Spleen (tissue), 11 donors: ENCODE results near the gene TOP2B. TPM values are rescaled to one million over a fixed set of nuclear protein-coding genes. Genes with fewer than 3 reads are reported as not detected.

Experiments
- DNase-seq: peaks from one replicate; pipeline ENCODE4 v3.0.0-alpha.2; 2020
- H3K27ac ChIP-seq, 8 donors: fragments of 200-600 bp; sonication (generic) in 7 of 8; 1 replicate in 4 of 8; 2 replicates in 4 of 8; pipeline versions ENCODE4 v1.5.0 to v1.8.0; 2016 to 2021; ENCODE audit warnings: inconsistent platforms in 4 of 8, mild to moderate bottlenecking in 4 of 8, moderate library complexity in 1 of 8
- H3K27me3 ChIP-seq, 7 donors: fragments of 200-600 bp; sonication (generic) in 6 of 7; replicated peaks in 1 of 7; 1 replicate in 4 of 7; 2 replicates in 3 of 7; pipeline versions ENCODE4 v1.5.0 to v1.8.0; 2016 to 2021; ENCODE audit warnings: inconsistent platforms in 3 of 7, mild to moderate bottlenecking in 1 of 7
- H3K36me3 ChIP-seq, 6 donors: fragments of 200-600 bp; sonication (generic) in 5 of 6; 1 replicate in 4 of 6; 2 replicates in 2 of 6; pipeline versions ENCODE4 v1.5.0 to v1.8.0; 2016 to 2021; ENCODE audit warnings: inconsistent platforms in 2 of 6
- H3K4me1 ChIP-seq, 6 donors: fragments of 200-600 bp; sonication (generic) in 5 of 6; 1 replicate in 3 of 6; 2 replicates in 3 of 6; pipeline versions ENCODE4 v1.5.0 to v1.8.0; 2016 to 2021; ENCODE audit warnings: inconsistent platforms in 3 of 6
- H3K4me3 ChIP-seq, 8 donors: fragments of 200-600 bp; sonication (generic) in 7 of 8; 1 replicate in 4 of 8; 2 replicates in 4 of 8; pipeline versions ENCODE4 v1.5.0 to v1.8.0; 2016 to 2021; ENCODE audit warnings: inconsistent platforms in 4 of 8, mild to moderate bottlenecking in 4 of 8, moderate library complexity in 2 of 8
- H3K9me3 ChIP-seq, 8 donors: fragments of 200-600 bp; sonication (generic) in 7 of 8; 1 replicate in 4 of 8; 2 replicates in 4 of 8; pipeline versions ENCODE4 v1.5.0 to v1.8.0; 2016 to 2021; ENCODE audit warnings: inconsistent platforms in 4 of 8
- CTCF ChIP-seq, 11 experiments: fragments of 200-600 bp in 7 of 11; fragments of 450-650 bp in 4 of 11; sonication (generic) in 4 of 11; IDR thresholded peaks in 8 of 11; conservative IDR thresholded peaks in 3 of 11; 1 replicate in 7 of 11; 2 replicates in 4 of 11; pipeline versions ENCODE4 v1.4.0 to v1.8.0; 2016 to 2021; ENCODE audit warnings: antibody characterized with exemption in 11 of 11, inconsistent platforms in 4 of 11, mild to moderate bottlenecking in 1 of 11
- POLR2A ChIP-seq, 3 donors: fragments of 450-650 bp; IDR thresholded peaks; one replicate each; pipeline ENCODE4 v1.5.1; 2017; ENCODE audit warnings: antibody characterized with exemption in 3 of 3, mild to moderate bottlenecking in 1 of 3
- POLR2AphosphoS5 ChIP-seq, 3 donors: sonication (generic); formaldehyde crosslinking; IDR thresholded peaks; one replicate each; pipeline ENCODE4 v1.5.1; 2017; ENCODE audit warnings: antibody characterized with exemption in 3 of 3
- WGBS, 5 donors: extraction: QIAGEN DNeasy Blood & Tissue Kit in 3 of 5; methylation state at CpG; one replicate each; pipeline versions ENCODE4 v1.1.5 to v1.1.7; 2013 to 2018; 5-methylcytosine and 5-hydroxymethylcytosine counted together
- intact Hi-C: fragments of 100-400 bp; cut with DNase I; formaldehyde crosslinking; loops from one replicate; pipeline ENCODE4 v1.15.0; 2023; ENCODE audit warnings: low total_unique reads
- polyA plus RNA-seq, 3 donors: library from polyadenylated mRNA; stranded (reverse); fragments of 200-250 nt; gene quantifications; one replicate each; pipeline ENCODE4 v1.2.1, GENCODE V29; 2013
- total RNA-seq, 7 donors: library from RNA; depleted of rRNA in 3 of 7; stranded (reverse); fragments of >200 nt in 3 of 7; fragmentation: NEBNext Ultra II Directional in 4 of 7; extraction: Animal tissue kit (Norgen Biotek cat#: 25700) in 4 of 7; gene quantifications; one replicate each; pipeline versions ENCODE4 v1.1.0 to v1.2.1, GENCODE V29; 2016 to 2021
- donor health status: healthy with polysubstance abuse.
- donor health status: DM: no; HTN: no; CAD: no; lungs with moderate emphysema.
- donor health status: DM: no; HTN: no; CAD: no.
- donor health status: Bipolar disorder and iron deficiency.
- donor health status: healthy.
- donor health status: DM: no; HTN: no; CAD: no.
- donor health status: DM: yes; HTN: yes; CAD: no.

The TOP2B gene
- total and polyA plus RNA-seq, 10 donors = 56.2 to 135 (median 118) TPM

- H3K9me3 ChIP-seq = no peaks in the 10 kb centered on the region
- no peak for TF ChIP-seq POLR2A (IDR thresholded peaks at IDR 0.05)
- no peak for TF ChIP-seq POLR2AphosphoS5 (IDR thresholded peaks at IDR 0.05)
- TF ChIP-seq CTCF (IDR thresholded peaks at IDR 0.05 in 8 of 11, conservative IDR thresholded peaks at IDR 0.05 in 3 of 11) = no peak
- DNase-seq = no peak
- intact Hi-C loops = loop anchor here (5.0 to 10.0 kb wide), 2 partner anchors 625 to 818 kb away; no protein-coding TSS in a partner anchor
- no peak overlapping the region for H3K4me3 ChIP-seq
- H3K27ac ChIP-seq = no peak overlapping the region
- H3K36me3 ChIP-seq = no peaks in the 10 kb centered on the region
- peaks cover 0 to 24% (median 12%) of the 10 kb centered on the region in 6 donors for H3K4me1 ChIP-seq
- no peaks in the 10 kb centered on the region for H3K27me3 ChIP-seq
- WGBS, 5 donors = 76 to 86% (median 82%) methylated on average over 8 of the region's 8 CpGs
Observed at GRCh38 chr3:25589783-25590258, 74.9 kb downstream of the TOP2B start.

- intact Hi-C loops = no loop called here
- Histone ChIP-seq H3K27me3 (no peaks in the 10 kb centered on the region), H3K36me3 (no peaks in the 10 kb centered on the region), H3K27ac (no peak overlapping the region), H3K9me3 (no peaks in the 10 kb centered on the region), H3K4me3 (no peak overlapping the region), H3K4me1 (peaks cover 0 to 22% (median 10%) of the 10 kb centered on the region in 6 donors)
- 92 to 100% (median 97%) methylated on average over 4 of the region's 4 CpGs for WGBS, 5 donors
- TF ChIP-seq POLR2AphosphoS5 (IDR thresholded peaks at IDR 0.05) = no peak
- no peak for TF ChIP-seq CTCF (IDR thresholded peaks at IDR 0.05 in 8 of 11, conservative IDR thresholded peaks at IDR 0.05 in 3 of 11)
- no peak for TF ChIP-seq POLR2A (IDR thresholded peaks at IDR 0.05)
- DNase-seq = no peak
Observed at GRCh38 chr3:25589104-25589782, 75.5 kb downstream of the TOP2B start.

- WGBS, 5 donors = 77 to 86% (median 84%) methylated on average over 8 of the region's 8 CpGs
- Histone ChIP-seq H3K9me3 (no peaks in the 10 kb centered on the region), H3K27me3 (no peaks in the 10 kb centered on the region), H3K27ac (no peak overlapping the region), H3K4me1 (peaks cover 0 to 15% (median 5%) of the 10 kb centered on the region in 6 donors), H3K4me3 (no peak overlapping the region), H3K36me3 (no peaks in the 10 kb centered on the region)
- TF ChIP-seq POLR2A (IDR thresholded peaks at IDR 0.05) = no peak
- intact Hi-C loops = no loop called here
- DNase-seq = no peak
Observed at GRCh38 chr3:25588441-25589103, 76.1 kb downstream of the TOP2B start.

- no peak for DNase-seq
- 91 to 98% (median 96%) methylated on average over 2 of the region's 2 CpGs for WGBS, 5 donors
- Histone ChIP-seq H3K4me3 (no peak overlapping the region), H3K4me1 (peaks cover 0 to 9% (median 4%) of the 10 kb centered on the region in 6 donors), H3K36me3 (no peaks in the 10 kb centered on the region), H3K27ac (no peak overlapping the region), H3K27me3 (no peaks in the 10 kb centered on the region), H3K9me3 (no peaks in the 10 kb centered on the region)
- TF ChIP-seq POLR2A (IDR thresholded peaks at IDR 0.05) (no peak), POLR2AphosphoS5 (IDR thresholded peaks at IDR 0.05) (no peak), CTCF (IDR thresholded peaks at IDR 0.05 in 8 of 11, conservative IDR thresholded peaks at IDR 0.05 in 3 of 11) (no peak)
- intact Hi-C loops = no loop called here
Observed at GRCh38 chr3:25587975-25588374, 76.7 kb downstream of the TOP2B start.
